Ascending aorta (tissue), 2 donors: ENCODE data around the gene ARPC1A. TPM values are rescaled to one million over a fixed set of nuclear protein-coding genes. Genes with fewer than 3 reads are reported as not detected.

Experiments used
- DNase-seq, 2 donors: peaks; one replicate each; pipeline ENCODE4 v3.0.0-alpha.2; 2019; ENCODE audit warnings: low spot score in 2 of 2
- H3K27ac ChIP-seq, 2 donors: fragments of 200-600 bp; sonication (generic); one replicate each; pipeline ENCODE4 v1.5.1; 2016 to 2017; ENCODE audit warnings: mild to moderate bottlenecking in 1 of 2
- H3K27me3 ChIP-seq: fragments of 200-600 bp; sonication (generic); one replicate; pipeline ENCODE4 v1.5.1; 2017
- H3K36me3 ChIP-seq, 2 donors: fragments of 200-600 bp; sonication (generic); one replicate each; pipeline ENCODE4 v1.5.1; 2016
- H3K4me1 ChIP-seq, 2 donors: fragments of 200-600 bp; sonication (generic); one replicate each; pipeline ENCODE4 v1.5.1; 2016 to 2017; ENCODE audit warnings: mild to moderate bottlenecking in 1 of 2
- H3K4me3 ChIP-seq, 2 donors: fragments of 200-600 bp; sonication (generic); one replicate each; pipeline ENCODE4 v1.5.1; 2016 to 2017; ENCODE audit warnings: mild to moderate bottlenecking in 1 of 2
- H3K9me3 ChIP-seq, 2 donors: fragments of 200-600 bp; sonication (generic); one replicate each; pipeline ENCODE4 v1.5.1; 2016
- CTCF ChIP-seq, 3 experiments: fragments of 200-600 bp in 2 of 3; fragments of 450-650 bp in 1 of 3; sonication (generic) in 2 of 3; IDR thresholded peaks; one replicate each; pipeline ENCODE4 v1.5.1; 2016 to 2019; ENCODE audit warnings: antibody characterized with exemption in 3 of 3, mild to moderate bottlenecking in 1 of 3, moderate library complexity in 1 of 3
- intact Hi-C: fragments of 100-400 bp; cut with DNase I; formaldehyde crosslinking; loops from one replicate; pipeline ENCODE4 v1.15.1; 2023
- total RNA-seq: library from RNA; depleted of rRNA; stranded (reverse); fragments of >200 nt; gene quantifications from one replicate; pipeline ENCODE4 v1.1.0, GENCODE V29; 2016

Gene ARPC1A
- total RNA-seq, 1 donor from 2014 or later, result 87.7 TPM

- Histone ChIP-seq H3K4me3 (no peak overlapping the region), H3K27ac (no peak overlapping the region), H3K9me3 (no peaks in the 10 kb centered on the region), H3K4me1 (no peaks in the 10 kb centered on the region), H3K36me3 (no peaks in the 10 kb centered on the region), H3K27me3 (no peaks in the 10 kb centered on the region)
- no peak for TF ChIP-seq CTCF (IDR thresholded peaks at IDR 0.05)
- no peak for DNase-seq
- intact Hi-C loops, result no loop called here
Observed at GRCh38 chr7:99290980-99291607, 34.6 kb upstream of the ARPC1A start.

GRCh38 chr7:99292127-99292526 is 33.6 kb upstream of the ARPC1A start:
- H3K27me3 ChIP-seq, result no peaks in the 10 kb centered on the region
- H3K9me3 ChIP-seq, result no peaks in the 10 kb centered on the region
- H3K4me1 ChIP-seq, result no peaks in the 10 kb centered on the region
- DNase-seq, result no peak
- no peaks in the 10 kb centered on the region for H3K36me3 ChIP-seq
- H3K4me3 ChIP-seq, result no peak overlapping the region
- intact Hi-C loops, result no loop called here
- no peak overlapping the region for H3K27ac ChIP-seq
- TF ChIP-seq CTCF (IDR thresholded peaks at IDR 0.05), result no peak

- H3K36me3 ChIP-seq, result no peaks in the 10 kb centered on the region
- no peak overlapping the region for H3K4me3 ChIP-seq
- H3K27me3 ChIP-seq, result no peaks in the 10 kb centered on the region
- no peaks in the 10 kb centered on the region for H3K4me1 ChIP-seq
- intact Hi-C loops, result no loop called here
- no peak for TF ChIP-seq CTCF (IDR thresholded peaks at IDR 0.05)
- H3K27ac ChIP-seq, result no peak overlapping the region
- H3K9me3 ChIP-seq, result no peaks in the 10 kb centered on the region
- DNase-seq, result no peak
Observed at GRCh38 chr7:99293167-99293566, 32.5 kb upstream of the ARPC1A start.

GRCh38 chr7:99293650-99294049 is 32.0 kb upstream of the ARPC1A start:
- H3K4me1 ChIP-seq, result no peaks in the 10 kb centered on the region
- H3K27ac ChIP-seq, result no peak overlapping the region
- no peak for DNase-seq
- TF ChIP-seq CTCF (IDR thresholded peaks at IDR 0.05), result no peak
- H3K36me3 ChIP-seq, result no peaks in the 10 kb centered on the region
- intact Hi-C loops, result no loop called here
- no peaks in the 10 kb centered on the region for H3K27me3 ChIP-seq
- no peak overlapping the region for H3K4me3 ChIP-seq
- no peaks in the 10 kb centered on the region for H3K9me3 ChIP-seq

GRCh38 chr7:99296471-99296870 is 29.2 kb upstream of the ARPC1A start:
- intact Hi-C loops, result no loop called here
- H3K4me1 ChIP-seq, result no peaks in the 10 kb centered on the region
- no peak for DNase-seq
- H3K9me3 ChIP-seq, result no peaks in the 10 kb centered on the region
- TF ChIP-seq CTCF (IDR thresholded peaks at IDR 0.05), result no peak
- no peak overlapping the region for H3K27ac ChIP-seq
- no peaks in the 10 kb centered on the region for H3K36me3 ChIP-seq
- no peaks in the 10 kb centered on the region for H3K27me3 ChIP-seq
- no peak overlapping the region for H3K4me3 ChIP-seq

GRCh38 chr7:99301496-99301895 is 24.2 kb upstream of the ARPC1A start:
- DNase-seq, result no peak
- TF ChIP-seq CTCF (IDR thresholded peaks at IDR 0.05), result no peak
- Histone ChIP-seq H3K27me3 (no peaks in the 10 kb centered on the region), H3K4me1 (no peaks in the 10 kb centered on the region), H3K27ac (no peak overlapping the region), H3K9me3 (no peaks in the 10 kb centered on the region), H3K4me3 (no peak overlapping the region), H3K36me3 (no peaks in the 10 kb centered on the region)
- intact Hi-C loops, result no loop called here
